HK-2 (cell line): Measurements from ENCODE around the gene KLHL18.
"Not testable (repeated sequence)": the region's sequence is repeated elsewhere in the genome, so short reads cannot be mapped to it uniquely, and the experiment has no call there.

ENCODE experiments used
- DNase-seq: peaks from one replicate; pipeline ENCODE4 v3.0.0-alpha.2; 2018; ENCODE audit not compliant: unreplicated experiment

KLHL18 gene

GRCh38 chr3:47282424-47283192 lies at the start of gene KLHL18, which contains the start of gene KIF9:
KLHL18 (plus strand) TSS chr3:47282944; CDS start chr3:47282966, 22 bp downstream.
KIF9 (minus strand) TSS chr3:47282799; CDS start chr3:47277374, 5,425 bp downstream.
- peak; percentile 90 for DNase-seq

DNA sequence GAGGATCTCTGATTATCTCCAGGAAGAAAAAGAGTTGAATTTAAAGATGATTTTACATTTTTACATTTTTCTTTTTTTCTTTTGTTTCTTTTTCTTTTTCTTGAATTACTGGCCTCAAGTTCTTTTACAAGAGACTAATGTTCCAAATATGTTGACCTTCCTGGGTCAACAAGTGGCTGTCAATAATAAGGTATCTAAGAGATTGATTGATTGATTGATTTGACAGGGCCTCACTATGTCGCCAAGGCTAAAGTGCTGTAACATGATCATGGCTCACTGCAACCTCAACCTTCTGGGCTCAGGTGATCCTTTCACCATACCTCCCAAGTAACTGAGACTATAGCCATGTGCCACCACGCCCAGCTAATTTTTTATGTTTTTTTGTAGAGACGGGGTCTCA lies 44.7 kb upstream of the KLHL18 start:
- no peak for DNase-seq

DNA sequence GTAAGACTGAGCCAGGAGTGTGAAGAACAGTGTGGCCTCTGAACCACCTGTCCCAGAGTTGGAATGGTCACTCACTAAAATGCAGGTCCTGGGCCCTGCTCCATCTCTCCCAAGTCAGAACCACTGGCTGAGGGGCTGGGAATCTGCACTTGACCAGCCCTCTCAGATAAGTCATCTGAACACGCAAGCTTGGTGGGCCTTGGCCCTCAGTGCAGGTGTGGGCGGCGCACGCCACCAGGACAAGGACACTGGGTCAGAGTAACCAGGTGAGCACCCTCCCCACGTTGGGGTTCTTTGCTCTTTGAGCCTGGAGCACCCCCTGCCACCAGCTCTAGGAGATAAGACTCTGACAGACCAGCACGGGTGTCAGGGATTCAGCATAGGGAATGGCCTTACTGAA lies 42.8 kb upstream of the KLHL18 start:
- no peak for DNase-seq

DNA sequence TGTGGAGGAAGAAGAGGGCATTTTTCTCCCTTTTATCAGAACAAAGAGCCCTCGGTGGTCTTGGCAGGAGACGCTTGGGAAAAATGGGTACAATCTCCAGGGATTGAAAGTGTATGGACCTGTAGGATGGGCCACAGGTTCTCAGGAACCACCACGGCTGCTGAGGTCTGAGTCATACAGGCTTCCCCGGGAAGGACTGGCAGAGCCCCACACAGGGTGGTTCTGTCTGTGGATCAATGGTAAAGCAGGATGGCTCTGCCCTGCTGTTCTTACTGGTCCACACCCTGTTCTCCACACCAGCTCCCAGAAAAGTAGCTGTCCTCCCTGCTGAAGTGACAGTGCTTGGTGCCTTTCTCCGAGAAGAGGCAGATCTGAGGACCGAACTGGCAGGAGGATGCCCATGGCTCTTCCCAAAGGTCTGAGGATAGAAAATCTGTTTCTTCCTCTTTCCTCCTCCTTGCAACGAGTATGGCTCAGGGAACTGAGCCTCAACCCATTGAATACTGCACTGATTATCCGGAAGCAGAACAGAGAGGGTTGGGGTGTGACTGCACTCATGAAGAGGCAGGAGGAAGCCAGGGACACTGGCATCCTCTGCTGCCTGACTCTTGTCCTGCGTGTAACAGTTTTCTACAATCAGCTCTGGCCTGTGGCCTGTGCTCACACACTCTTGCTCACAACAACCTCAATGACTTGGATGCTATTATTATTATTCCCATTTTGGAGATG lies 39.2 kb upstream of the KLHL18 start:
- DNase-seq: no peak

- no peak for DNase-seq
These were observed 38.1 kb upstream of the KLHL18 start for GRCh38 chr3:47244531-47245100.

- no peak for DNase-seq
These were observed 37.5 kb upstream of the KLHL18 start for GRCh38 chr3:47245271-47245670.

- no peak for DNase-seq
These were observed 35.3 kb upstream of the KLHL18 start for GRCh38 chr3:47247131-47248064.

DNA sequence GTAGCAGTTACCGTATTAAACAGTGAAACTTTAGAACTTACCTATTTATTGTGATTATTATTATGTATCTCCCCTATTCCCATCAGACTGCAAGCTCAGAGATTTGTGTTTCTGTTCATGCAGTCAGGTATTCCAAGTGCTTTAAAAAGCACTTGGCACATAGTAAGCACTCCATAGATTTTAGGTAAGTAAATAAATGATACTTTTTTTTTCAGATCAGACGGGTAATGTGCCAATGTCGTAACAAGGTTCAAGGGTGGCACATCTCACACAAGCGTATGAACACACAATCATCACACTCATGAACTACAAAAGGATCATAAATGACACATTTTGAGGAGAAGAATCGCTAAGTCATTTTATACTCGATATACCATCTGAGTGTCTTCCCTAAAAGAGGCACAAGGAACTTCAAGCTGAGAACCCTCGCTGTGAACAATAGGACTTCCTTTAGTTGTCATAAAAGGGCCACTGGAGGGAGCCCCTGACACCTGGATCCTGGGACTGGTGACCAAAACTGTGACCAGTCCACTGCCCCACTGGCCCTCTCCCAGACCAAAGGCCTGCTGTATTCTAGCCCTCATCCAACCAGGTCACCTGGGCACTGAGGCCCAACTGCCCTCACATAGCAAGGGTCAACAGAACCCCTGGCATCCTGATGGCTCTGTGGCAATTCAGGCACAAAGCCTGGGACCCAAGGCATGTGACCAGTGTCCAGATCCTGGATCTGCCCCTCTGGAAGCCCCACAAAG lies 32.3 kb upstream of the KLHL18 start:
- DNase-seq: no peak

DNA sequence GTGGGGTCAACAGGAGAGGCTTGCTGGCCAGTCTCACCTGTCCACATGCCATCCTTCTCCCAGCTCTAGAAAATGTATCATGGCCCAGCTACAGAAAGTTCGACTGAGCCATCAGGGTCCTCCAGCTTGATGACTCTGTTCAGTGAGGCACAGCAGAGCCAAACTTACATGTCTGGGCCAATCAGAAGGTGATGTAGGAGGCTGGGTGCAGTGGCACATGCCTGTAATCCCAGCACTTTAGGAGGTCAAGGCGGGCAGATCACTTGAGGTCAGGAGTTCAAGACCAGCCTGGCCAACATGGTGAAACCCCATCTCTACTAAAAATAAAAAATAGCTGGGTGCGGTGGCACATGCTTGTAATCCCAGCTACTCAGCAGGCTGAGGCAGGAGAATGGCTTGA lies 31.7 kb upstream of the KLHL18 start:
- not testable (repeated sequence) for DNase-seq

- DNase-seq: no peak
These were observed 31.1 kb upstream of the KLHL18 start for GRCh38 chr3:47251689-47252088.

DNA sequence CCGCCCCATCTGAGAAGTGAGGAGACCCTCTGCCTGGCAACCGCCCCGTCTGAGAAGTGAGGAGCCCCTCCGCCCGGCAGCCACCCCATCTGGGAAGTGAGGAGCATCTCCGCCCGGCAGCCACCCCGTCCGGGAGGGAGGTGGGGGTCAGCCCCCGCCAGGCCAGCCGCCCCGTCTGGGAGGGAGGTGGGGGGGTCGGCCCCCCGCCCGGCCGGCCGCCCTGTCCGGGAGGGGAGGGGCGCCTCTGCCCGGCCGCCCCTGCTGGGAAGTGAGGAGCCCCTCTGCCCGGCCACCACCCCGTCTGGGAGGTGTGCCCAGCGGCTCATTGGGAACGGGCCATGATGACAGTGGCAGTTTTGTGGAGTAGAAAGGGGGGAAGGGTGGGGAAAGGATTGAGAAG lies 26.4 kb upstream of the KLHL18 start:
- not testable (repeated sequence) for DNase-seq

- DNase-seq: no peak
These were observed 23.6 kb upstream of the KLHL18 start for GRCh38 chr3:47259114-47259513.

DNA sequence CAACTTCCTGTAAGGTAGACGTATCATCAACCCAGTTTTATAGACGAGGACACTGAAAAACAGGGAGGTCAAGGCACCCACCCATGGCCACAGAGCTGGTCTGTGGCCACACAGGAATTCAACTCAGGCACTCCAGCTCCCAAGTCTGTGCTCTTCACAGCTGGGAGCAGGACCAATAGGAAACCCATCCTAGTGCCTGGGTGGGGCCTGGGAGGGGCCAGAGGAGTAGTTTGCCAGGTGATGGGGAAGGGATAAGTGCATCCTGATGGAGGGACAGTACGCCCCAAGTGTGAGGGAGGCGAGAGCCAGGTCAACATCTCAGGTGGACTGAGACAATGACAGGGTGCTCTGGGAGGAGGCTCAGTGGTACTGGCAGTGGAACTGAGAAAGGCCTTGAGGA lies 22.1 kb upstream of the KLHL18 start:
- no peak for DNase-seq

GRCh38 chr3:47261301-47261700 lies 21.4 kb upstream of the KLHL18 start:
- no peak for DNase-seq

- DNase-seq: no peak
These were observed 17.7 kb upstream of the KLHL18 start for GRCh38 chr3:47265008-47265407.

- DNase-seq: no peak
These were observed 16.9 kb upstream of the KLHL18 start for GRCh38 chr3:47265725-47266428.

- peak; percentile 41 for DNase-seq
These were observed 15.8 kb upstream of the KLHL18 start for GRCh38 chr3:47266709-47267489.

GRCh38 chr3:47267490-47267824 lies 15.3 kb upstream of the KLHL18 start:
- DNase-seq: no peak

GRCh38 chr3:47270526-47270925 lies 12.2 kb upstream of the KLHL18 start:
- DNase-seq: no peak

GRCh38 chr3:47273564-47273963 lies 9.2 kb upstream of the KLHL18 start:
- no peak for DNase-seq
